ENCODE results near the gene MAPK8. TPM values are rescaled to one million over a fixed set of nuclear protein-coding genes. Genes with fewer than 3 reads are reported as not detected.

The MAPK8 gene
- total and polyA plus RNA-seq, 9 of the 15 experiments (the other 6 are each of a cell fraction or from before 2014, with no cell fraction given), result 6.4 to 159 (median 71.0) TPM

DNA sequence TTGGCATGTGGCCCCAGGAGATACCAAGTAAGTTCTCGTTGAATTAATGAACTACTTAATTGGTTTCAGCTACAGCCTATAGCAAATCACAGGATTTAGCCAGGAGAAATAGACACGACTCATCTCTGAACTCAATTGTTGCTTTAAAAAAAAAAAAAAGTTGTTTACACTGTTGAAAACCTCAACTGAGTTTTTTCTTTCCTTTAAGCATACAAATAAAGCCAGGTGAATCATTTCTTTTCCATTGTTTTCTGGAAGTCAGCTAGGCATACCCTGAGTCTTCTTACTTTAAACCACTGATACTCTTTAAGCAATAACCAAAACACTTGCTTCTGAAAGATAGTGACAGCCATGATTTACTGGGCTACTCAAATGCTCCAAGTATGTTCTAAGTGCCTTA, 32.7 kb upstream of the MAPK8 start:
- Histone ChIP-seq H3K4me3 (no peak overlapping the region), H3K27me3 (ENCODE audit: control insufficient read depth in 2 of 2, insufficient read depth in 2 of 2, low read length in 2 of 2) (peaks cover 12 to 28% of the 10 kb centered on the region in 2 experiments), H3K4me2 (ENCODE audit: insufficient read depth, low read length) (no peak overlapping the region), H3K4me1 (replicated peaks in 1 of 2; ENCODE audit: control insufficient read depth in 2 of 2, insufficient read depth in 2 of 2, low read length in 2 of 2) (no peaks in the 10 kb centered on the region), H3K9me3 (replicated peaks; ENCODE audit: control insufficient read depth, insufficient read depth, low read depth, low read length) (no peaks in the 10 kb centered on the region), H3K9ac (ENCODE audit: insufficient read depth in 1 of 2, low read depth in 2 of 2, low read length in 2 of 2) (no peak overlapping the region), H2AFZ (ENCODE audit: low read depth, low read length) (no peak overlapping the region), H4K20me1 (replicated peaks; ENCODE audit: control insufficient read depth, insufficient read depth, low read length) (no peaks in the 10 kb centered on the region), H3K36me3 (ENCODE audit: control insufficient read depth, insufficient read depth, low read length) (no peaks in the 10 kb centered on the region), H3K79me2 (ENCODE audit: control insufficient read depth, insufficient read depth, low read length) (no peaks in the 10 kb centered on the region), H3K9me1 (ENCODE audit: control insufficient read depth, insufficient read depth, low read length) (no peaks in the 10 kb centered on the region), H3K27ac (ENCODE audit: extremely low read depth, low read depth, low read length) (no peak overlapping the region)
- intact Hi-C loops (cut with micrococcal nuclease), result no loop called here
- ATAC-seq (no peak), FAIRE-seq (no peak), DNase-seq (ENCODE audit: extremely low read depth in 1 of 4, low spot score in 3 of 4) (no peak)
- WGBS (ENCODE audit: insufficient coverage, low coverage, missing lambda C conversion rate), result 0% methylated on average over 2 of the region's 2 CpGs
- POLR2A ChIA-PET, result no interaction called here
- TF ChIP-seq MEIS2 (IDR thresholded peaks at IDR 0.05; ENCODE audit: partially characterized antibody), result peak; percentile 17
- no peak for TF ChIP-seq ZNF764 (CRISPR knock-in tag; IDR thresholded peaks at IDR 0.05; ENCODE audit: low read depth)
- TF ChIP-seq HNRNPH1 (optimal IDR thresholded peaks at IDR 0.05; ENCODE audit: low read depth, low read length), result no peak
- TF ChIP-seq, protein P1, sequence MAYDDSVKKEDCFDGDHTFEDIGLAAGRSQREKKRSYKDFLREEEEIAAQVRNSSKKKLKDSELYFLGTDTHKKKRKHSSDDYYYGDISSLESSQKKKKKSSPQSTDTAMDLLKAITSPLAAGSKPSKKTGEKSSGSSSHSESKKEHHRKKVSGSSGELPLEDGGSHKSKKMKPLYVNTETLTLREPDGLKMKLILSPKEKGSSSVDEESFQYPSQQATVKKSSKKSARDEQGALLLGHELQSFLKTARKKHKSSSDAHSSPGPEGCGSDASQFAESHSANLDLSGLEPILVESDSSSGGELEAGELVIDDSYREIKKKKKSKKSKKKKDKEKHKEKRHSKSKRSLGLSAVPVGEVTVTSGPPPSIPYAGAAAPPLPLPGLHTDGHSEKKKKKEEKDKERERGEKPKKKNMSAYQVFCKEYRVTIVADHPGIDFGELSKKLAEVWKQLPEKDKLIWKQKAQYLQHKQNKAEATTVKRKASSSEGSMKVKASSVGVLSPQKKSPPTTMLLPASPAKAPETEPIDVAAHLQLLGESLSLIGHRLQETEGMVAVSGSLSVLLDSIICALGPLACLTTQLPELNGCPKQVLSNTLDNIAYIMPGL (CRISPR knock-in tag; IDR thresholded peaks at IDR 0.05), result no peak
- TF ChIP-seq ZBTB43 (CRISPR knock-in tag; IDR thresholded peaks at IDR 0.05), result no peak
- TF ChIP-seq SREBF1 (IDR thresholded peaks at IDR 0.05; ENCODE audit: borderline replicate concordance, low read depth, low read length), result no peak
- TF ChIP-seq RREB1 (CRISPR knock-in tag; IDR thresholded peaks at IDR 0.05), result no peak
- no peak for TF ChIP-seq ZNF431 (CRISPR knock-in tag; IDR thresholded peaks at IDR 0.05)
- no peak for TF ChIP-seq HDAC1 (IDR thresholded peaks at IDR 0.05)
- BruUV-seq (replicated peaks), result no TSS peak
- in situ Hi-C loops (cut with MboI), result no loop called here
- CTCF ChIA-PET (ENCODE audit: low intra/inter-chr PET ratio), result no interaction called here

Data from K562 (cell line).